Keratinocyte (primary cell): ENCODE results near the gene GRN. TPM values are rescaled to one million over a fixed set of nuclear protein-coding genes. Genes with fewer than 3 reads are reported as not detected.
A peak's percentile ranks its signal among the peaks of the same experiment; 100 is the strongest.

ENCODE experiments used
- DNase-seq: peaks from one replicate; pipeline ENCODE4 v3.0.0-alpha.2; 2011; ENCODE audit warnings: low read depth, missing footprints, low spot score
- FAIRE-seq: peaks from 2 replicates; lab custom pipeline; 2011; peaks lifted over from hg19 to GRCh38; lab: Jason Lieb, UNC
- H2AFZ ChIP-seq: 2 replicates; pipeline ENCODE4 v1.6.0; 2012; ENCODE audit warnings: low read length, control low read depth, inconsistent platforms; ENCODE audit not compliant: control insufficient read depth
- H3K27ac ChIP-seq: 2 replicates; pipeline ENCODE4 v1.5.1; 2011; ENCODE audit warnings: low read length; ENCODE audit not compliant: control insufficient read depth, insufficient read depth
- H3K27me3 ChIP-seq: 3 replicates; pipeline ENCODE4 v1.6.0; 2011; ENCODE audit warnings: low read length; ENCODE audit not compliant: control insufficient read depth, insufficient read depth; ENCODE audit errors: extremely low read depth
- H3K36me3 ChIP-seq, 2 experiments: 2 replicates in 1 of 2; 3 replicates in 1 of 2; pipeline ENCODE4 v1.5.1; 2011; ENCODE audit warnings: low read length in 2 of 2, mild to moderate bottlenecking in 1 of 2; ENCODE audit not compliant: control insufficient read depth in 2 of 2, insufficient read depth in 2 of 2; ENCODE audit errors: extremely low read depth in 1 of 2
- H3K4me1 ChIP-seq: 3 replicates; pipeline ENCODE4 v1.5.1; 2011; ENCODE audit warnings: low read length; ENCODE audit not compliant: control insufficient read depth, insufficient read depth; ENCODE audit errors: extremely low read depth
- H3K4me2 ChIP-seq: 3 replicates; pipeline ENCODE4 v1.6.0; 2011; ENCODE audit warnings: low read depth, low read length; ENCODE audit not compliant: control insufficient read depth, insufficient read depth; ENCODE audit errors: extremely low read depth
- H3K4me3 ChIP-seq, 3 experiments: fragments of 200-600 bp in 1 of 3; sonication (generic) in 1 of 3; 2 replicates in 2 of 3; 3 replicates in 1 of 3; pipeline ENCODE4 v1.5.1; 2011 to 2016; ENCODE audit warnings: low read length in 3 of 3, mild to moderate bottlenecking in 3 of 3, control low read depth in 2 of 3, inconsistent platforms in 1 of 3, low read depth in 1 of 3, mixed read lengths in 1 of 3, mixed run types in 1 of 3, moderate library complexity in 1 of 3; ENCODE audit not compliant: control insufficient read depth in 2 of 3, insufficient read depth in 2 of 3; ENCODE audit errors: extremely low read depth in 1 of 3
- H3K79me2 ChIP-seq: 2 replicates; pipeline ENCODE4 v1.6.0; 2012; ENCODE audit warnings: low read length; ENCODE audit not compliant: control insufficient read depth, insufficient read depth
- H3K9ac ChIP-seq: 3 replicates; pipeline ENCODE4 v1.6.0; 2011; ENCODE audit warnings: low read length; ENCODE audit not compliant: control insufficient read depth, insufficient read depth; ENCODE audit errors: extremely low read depth
- H3K9me1 ChIP-seq: 3 replicates; pipeline ENCODE4 v1.6.0; 2011; ENCODE audit warnings: low read length; ENCODE audit not compliant: control insufficient read depth, insufficient read depth; ENCODE audit errors: extremely low read depth
- H3K9me3 ChIP-seq: 2 replicates; pipeline ENCODE4 v1.5.1; 2012; ENCODE audit warnings: low read depth, low read length; ENCODE audit not compliant: control insufficient read depth
- H4K20me1 ChIP-seq: 3 replicates; pipeline ENCODE4 v1.6.0; 2011; ENCODE audit warnings: low read length; ENCODE audit not compliant: control insufficient read depth, insufficient read depth; ENCODE audit errors: extremely low read depth
- CTCF ChIP-seq, 3 experiments: IDR thresholded peaks in 1 of 3; conservative IDR thresholded peaks in 1 of 3; optimal IDR thresholded peaks in 1 of 3; 2 replicates in 2 of 3; 3 replicates in 1 of 3; pipeline versions ENCODE3 to v1.5.1; 2011; ENCODE audit warnings: low read length in 3 of 3, mild to moderate bottlenecking in 3 of 3, moderate library complexity in 2 of 3, control low read depth in 1 of 3, inconsistent platforms in 1 of 3; ENCODE audit not compliant: insufficient read depth in 2 of 3; ENCODE audit errors: extremely low read depth in 1 of 3
- EZH2 ChIP-seq: IDR thresholded peaks from one replicate; pipeline ENCODE4 v1.6.1; 2012; ENCODE audit warnings: inconsistent platforms, mild to moderate bottlenecking, low read length, moderate library complexity
- dilution Hi-C: fragments of 300-500 bp; cut with MboI; formaldehyde crosslinking; loops from one replicate; pipeline ENCODE4 v1.7.0; 2020; ENCODE audit warnings: low sequenced_read_pairs; ENCODE audit not compliant: extremely low pct_ligation_motif_present
- polyA plus RNA-seq, 5 experiments: library from polyadenylated mRNA; depleted of rRNA in 3 of 5; stranded (reverse) in 3 of 5; stranded (forward) in 1 of 5; unstranded in 1 of 5; fragments of >200 nt; gene quantifications; 1 replicate in 1 of 5; 2 replicates in 3 of 5; 3 replicates in 1 of 5; pipeline versions ENCODE4 v1.2.1 to v1.2.3, GENCODE V29; 2011 to 2012; ENCODE audit warnings: missing spikeins in 2 of 5, low read depth in 1 of 5, low replicate concordance in 1 of 5

Gene GRN
- polyA plus RNA-seq, 1 donor (not counting 4 experiments of a cell fraction or from before 2014, with no cell fraction given): 179 TPM

GRCh38 chr17:44354582-44355561 is 9.8 kb downstream of the GRN start:
- Histone ChIP-seq H3K9ac (no peak overlapping the region), H3K36me3 (peaks cover 16 to 25% of the 10 kb centered on the region in 2 experiments), H3K27me3 (peaks cover 8% of the 10 kb centered on the region), H3K9me3 (no peaks in the 10 kb centered on the region), H3K9me1 (no peaks in the 10 kb centered on the region), H2AFZ (no peak overlapping the region), H3K4me2 (no peak overlapping the region), H3K27ac (no peak overlapping the region), H3K4me3 (no peak overlapping the region), H3K79me2 (no peaks in the 10 kb centered on the region), H3K4me1 (no peaks in the 10 kb centered on the region), H4K20me1 (no peaks in the 10 kb centered on the region)
- DNase-seq (no peak), FAIRE-seq (no peak)
- TF ChIP-seq EZH2 (peak; percentile 31), CTCF (optimal IDR thresholded peaks at IDR 0.05 in 1 of 3, IDR thresholded peaks at IDR 0.05 in 1 of 3, conservative IDR thresholded peaks at IDR 0.05 in 1 of 3; ENCODE audit: extremely low read depth in 1 of 3, insufficient read depth in 2 of 3, low read length in 3 of 3) (peak in 2 of 3 experiments; percentile 33 to 47)
- dilution Hi-C loops: no loop called here

DNA sequence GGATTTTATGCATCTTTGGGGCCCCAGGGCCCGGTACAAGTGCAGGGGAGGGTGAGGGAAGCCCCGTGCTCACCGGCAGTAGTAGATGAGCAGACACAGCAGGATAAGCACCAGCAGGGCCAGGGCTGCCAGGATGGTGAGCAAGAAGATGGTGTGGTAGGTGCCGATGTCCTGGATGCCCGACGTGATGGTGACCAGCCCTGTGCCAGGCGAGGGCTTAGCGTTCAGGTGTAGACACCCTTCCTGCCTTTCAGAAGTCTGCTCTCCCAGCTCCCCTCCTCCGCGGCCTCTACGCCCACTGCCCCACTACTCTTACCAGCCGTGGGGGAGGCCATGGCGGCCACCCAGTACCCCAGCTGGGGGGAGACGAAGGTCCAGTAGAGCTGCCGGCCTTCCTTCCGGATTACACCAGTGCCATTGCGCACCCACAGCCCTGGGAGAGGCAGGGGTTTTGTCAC is 10.6 kb downstream of the GRN start:
- Histone ChIP-seq H3K4me2 (no peak overlapping the region), H3K4me3 (no peak overlapping the region), H4K20me1 (no peaks in the 10 kb centered on the region), H3K27ac (no peak overlapping the region), H3K79me2 (no peaks in the 10 kb centered on the region), H3K36me3 (peaks cover 11 to 18% of the 10 kb centered on the region in 2 experiments), H3K9ac (no peak overlapping the region), H3K4me1 (no peaks in the 10 kb centered on the region), H2AFZ (no peak overlapping the region), H3K27me3 (peaks cover 8% of the 10 kb centered on the region), H3K9me3 (no peaks in the 10 kb centered on the region), H3K9me1 (no peaks in the 10 kb centered on the region)
- dilution Hi-C loops: no loop called here
- FAIRE-seq (no peak), DNase-seq (no peak)
- TF ChIP-seq EZH2 (no peak), CTCF (optimal IDR thresholded peaks at IDR 0.05 in 1 of 3, IDR thresholded peaks at IDR 0.05 in 1 of 3, conservative IDR thresholded peaks at IDR 0.05 in 1 of 3; ENCODE audit: extremely low read depth in 1 of 3, insufficient read depth in 2 of 3, low read length in 3 of 3) (no peak)
